Heart left ventricle (tissue), 16 donors: ENCODE data around the gene MID1. TPM values are rescaled to one million over a fixed set of nuclear protein-coding genes. Genes with fewer than 3 reads are reported as not detected.

Experiments used
- ATAC-seq, 4 donors: fragments of 200-7000 bp; cut with Tn5 transposase; one replicate each; pipeline ENCODE4 v1.9.1; 2020 to 2022; ENCODE audit warnings: moderate library complexity in 4 of 4, mild to moderate bottlenecking in 3 of 4, moderate number of reproducible peaks in 1 of 4
- DNase-seq, 5 donors: peaks; one replicate each; pipeline ENCODE4 v3.0.0-alpha.2; 2020
- H3K27ac ChIP-seq, 12 donors: fragments of 200-600 bp; sonication (generic) in 4 of 12; one replicate each; pipeline versions ENCODE4 v1.5.0 to v1.8.0; 2016 to 2022; ENCODE audit warnings: mild to moderate bottlenecking in 2 of 12
- H3K27me3 ChIP-seq, 9 donors: fragments of 200-600 bp; sonication (generic) in 2 of 9; one replicate each; pipeline versions ENCODE4 v1.5.1 to v1.8.0; 2016 to 2022; ENCODE audit warnings: mild to moderate bottlenecking in 3 of 9
- H3K36me3 ChIP-seq, 9 donors: fragments of 200-600 bp; sonication (generic) in 2 of 9; one replicate each; pipeline versions ENCODE4 v1.5.0 to v1.8.0; 2018 to 2022; ENCODE audit warnings: mild to moderate bottlenecking in 2 of 9
- H3K4me1 ChIP-seq, 12 donors: fragments of 200-600 bp; sonication (generic) in 4 of 12; one replicate each; pipeline versions ENCODE4 v1.5.0 to v1.8.0; 2016 to 2022; ENCODE audit warnings: mild to moderate bottlenecking in 3 of 12
- H3K4me3 ChIP-seq, 12 donors: fragments of 200-600 bp; sonication (generic) in 4 of 12; one replicate each; pipeline versions ENCODE4 v1.5.0 to v1.8.0; 2017 to 2022; ENCODE audit warnings: mild to moderate bottlenecking in 9 of 12, moderate library complexity in 4 of 12
- H3K9me3 ChIP-seq, 12 donors: fragments of 200-600 bp; sonication (generic) in 4 of 12; one replicate each; pipeline versions ENCODE4 v1.5.0 to v1.8.0; 2016 to 2022; ENCODE audit warnings: mild to moderate bottlenecking in 1 of 12
- POLR2A ChIP-seq, 2 donors: fragments of 450-650 bp; IDR thresholded peaks; one replicate each; pipeline ENCODE4 v1.6.1; 2017; ENCODE audit warnings: antibody characterized with exemption in 2 of 2, mild to moderate bottlenecking in 2 of 2, moderate library complexity in 2 of 2
- WGBS, 4 donors: extraction: QIAGEN DNeasy Blood & Tissue Kit in 2 of 4; methylation state at CpG; one replicate each; pipeline versions ENCODE4 v1.1.5 to v1.1.7; 2013 to 2018; 5-methylcytosine and 5-hydroxymethylcytosine counted together
- intact Hi-C, 10 donors: fragments of 100-400 bp; cut with DNase I; formaldehyde crosslinking; loops; one replicate each; pipeline versions ENCODE4 v1.11.1 to v1.14.2; 2022
- polyA plus RNA-seq, 2 donors: library from polyadenylated mRNA; stranded (reverse); fragments of 200-250 nt; gene quantifications; one replicate each; pipeline ENCODE4 v1.2.3, GENCODE V29; 2013
- total RNA-seq, 9 donors: library from RNA; depleted of rRNA in 2 of 9; stranded (reverse); fragments of >200 nt in 2 of 9; fragmentation: NEBNext Ultra II Directional in 3 of 9; extraction: Animal tissue kit (Norgen Biotek cat#: 25700) in 3 of 9; gene quantifications; one replicate each; pipeline versions ENCODE4 v1.1.0 to v1.2.4, GENCODE V29; 2016 to 2023
- TF ChIP-seq, protein P1 (sequence below), 12 donors: fragments of 200-600 bp; sonication (generic) in 4 of 12; IDR thresholded peaks; one replicate each; pipeline versions ENCODE4 v1.5.0 to v1.8.0; 2018 to 2022; ENCODE audit warnings: antibody characterized with exemption in 12 of 12, mild to moderate bottlenecking in 5 of 12
- donor health status: ischemic (EF 13 %, LVEDD 7.1; RV severe dilation, severe dysfunction).
- donor health status: healthy with polysubstance abuse.
- donor health status: DM: no; HTN: yes; CAD: no.
- donor health status: DM: no; HTN: no; CAD: no.
- donor health status: ischemic (EF 25% LVEDD 6.9; RV normal size, moderate dysfunction).
- donor health status: ischemic (EF 25% LVEDD 5.7; RV mildly dilated, moderate dysfunction).
- donor health status: healthy.
- donor health status: DM: yes; HTN: yes; CAD: no.
- donor health status: ischemic (EF 35%, LVEDD 5.7; RV mildly dilated, moderate dysfunction).
- donor health status: nonischemic (EF 11% LVEDD 7.7; RV severe dilation, severe dysfunction).
- donor health status: DM: yes; HTN: yes; CAD: no.
- donor health status: PGD.
- donor health status: ischemic (EF 29% LVEDD 5.4; RV normal size, mild dysfunction).
- donor health status: nonischemic (EF 23%, LVEDD 6.1; RV moderate dilation, normal function).

The MID1 gene
- total and polyA plus RNA-seq, 11 donors = 1.6 to 18.7 (median 4.8) TPM

DNA sequence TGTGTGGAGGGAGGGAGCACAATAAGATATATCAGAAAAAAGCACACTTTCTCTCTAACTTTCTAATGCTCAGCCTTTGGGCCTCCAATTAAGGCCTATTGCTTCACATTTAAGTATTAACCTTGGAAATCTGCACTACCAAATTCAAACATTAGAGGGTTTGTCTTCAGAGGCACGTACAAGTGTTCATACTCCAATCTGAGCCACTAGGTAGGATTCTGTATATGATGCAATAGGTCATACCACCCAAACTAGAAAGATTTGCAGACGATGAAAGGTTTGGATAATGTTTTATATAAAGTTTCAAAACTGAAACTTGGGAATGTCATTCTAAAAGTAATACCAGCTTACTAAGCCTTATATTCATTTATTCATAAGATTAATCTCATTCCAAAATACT lies 106.4 kb downstream of the MID1 start:
- intact Hi-C loops = no loop called here
- no peak overlapping the region for H3K4me3 ChIP-seq

DNA sequence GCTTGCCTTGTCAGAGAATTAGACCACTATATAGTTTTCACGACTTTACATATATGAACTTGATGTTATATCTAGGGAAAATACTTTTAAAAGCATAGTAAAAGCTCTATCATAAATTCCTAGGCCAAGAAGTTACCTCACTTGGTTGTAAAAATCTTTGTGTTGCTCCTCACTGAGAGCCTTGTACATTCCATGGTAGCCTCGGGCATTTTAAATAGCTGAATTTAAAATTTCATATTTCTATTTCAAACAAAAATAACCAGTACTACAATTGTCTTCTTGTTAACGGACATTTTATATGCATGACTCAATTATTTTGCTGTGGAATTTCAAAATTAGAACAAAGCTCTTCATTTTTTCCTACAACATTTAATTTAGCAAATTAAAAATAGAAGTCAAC lies 107.6 kb downstream of the MID1 start:
- TF ChIP-seq POLR2A (IDR thresholded peaks at IDR 0.05) = no peak
- TF ChIP-seq, protein P1, sequence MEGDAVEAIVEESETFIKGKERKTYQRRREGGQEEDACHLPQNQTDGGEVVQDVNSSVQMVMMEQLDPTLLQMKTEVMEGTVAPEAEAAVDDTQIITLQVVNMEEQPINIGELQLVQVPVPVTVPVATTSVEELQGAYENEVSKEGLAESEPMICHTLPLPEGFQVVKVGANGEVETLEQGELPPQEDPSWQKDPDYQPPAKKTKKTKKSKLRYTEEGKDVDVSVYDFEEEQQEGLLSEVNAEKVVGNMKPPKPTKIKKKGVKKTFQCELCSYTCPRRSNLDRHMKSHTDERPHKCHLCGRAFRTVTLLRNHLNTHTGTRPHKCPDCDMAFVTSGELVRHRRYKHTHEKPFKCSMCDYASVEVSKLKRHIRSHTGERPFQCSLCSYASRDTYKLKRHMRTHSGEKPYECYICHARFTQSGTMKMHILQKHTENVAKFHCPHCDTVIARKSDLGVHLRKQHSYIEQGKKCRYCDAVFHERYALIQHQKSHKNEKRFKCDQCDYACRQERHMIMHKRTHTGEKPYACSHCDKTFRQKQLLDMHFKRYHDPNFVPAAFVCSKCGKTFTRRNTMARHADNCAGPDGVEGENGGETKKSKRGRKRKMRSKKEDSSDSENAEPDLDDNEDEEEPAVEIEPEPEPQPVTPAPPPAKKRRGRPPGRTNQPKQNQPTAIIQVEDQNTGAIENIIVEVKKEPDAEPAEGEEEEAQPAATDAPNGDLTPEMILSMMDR (IDR thresholded peaks at IDR 0.05) = no peak
- 72 to 96% (median 86%) methylated on average over 3 of the region's 3 CpGs for WGBS, 4 donors
- ATAC-seq (no peak), DNase-seq (no peak)
- Histone ChIP-seq H3K27ac (no peak overlapping the region), H3K36me3 (no peaks in the 10 kb centered on the region), H3K4me1 (peaks cover 0 to 33% (median 2%) of the 10 kb centered on the region in 12 donors), H3K4me3 (no peak overlapping the region), H3K27me3 (no peaks in the 10 kb centered on the region), H3K9me3 (no peaks in the 10 kb centered on the region)
- intact Hi-C loops = no loop called here

More for the DNA sequence above, 106.4 kb downstream of the MID1 start:
- no peaks in the 10 kb centered on the region for H3K27me3 ChIP-seq
- DNase-seq (no peak), ATAC-seq (no peak)
- WGBS, 4 donors = 72 to 90% (median 83%) methylated on average over 2 of the region's 2 CpGs
- no peaks in the 10 kb centered on the region for H3K9me3 ChIP-seq
- TF ChIP-seq POLR2A (IDR thresholded peaks at IDR 0.05) = no peak
- TF ChIP-seq, protein P1 (IDR thresholded peaks at IDR 0.05) = peak in 1 of 12 donors; percentile 7
- H3K4me1 ChIP-seq = peaks cover 0 to 29% (median 0%) of the 10 kb centered on the region in 12 donors
- H3K36me3 ChIP-seq = no peaks in the 10 kb centered on the region
- H3K27ac ChIP-seq = peak overlapping the region in 1 of 12 donors; percentile 56

- no peak overlapping the region for H3K27ac ChIP-seq
- intact Hi-C loops = no loop called here
- peaks cover 0 to 33% (median 4%) of the 10 kb centered on the region in 12 donors for H3K4me1 ChIP-seq
- H3K4me3 ChIP-seq = no peak overlapping the region
- no peaks in the 10 kb centered on the region for H3K36me3 ChIP-seq
- 17 to 66% (median 48%) methylated on average over 1 of the region's 1 CpG for WGBS, 4 donors
- no peaks in the 10 kb centered on the region for H3K9me3 ChIP-seq
- H3K27me3 ChIP-seq = no peaks in the 10 kb centered on the region
- no peak for ATAC-seq
- TF ChIP-seq, protein P1 (IDR thresholded peaks at IDR 0.05) = no peak
- TF ChIP-seq POLR2A (IDR thresholded peaks at IDR 0.05) = no peak
- no peak for DNase-seq
These were observed 108.1 kb downstream of the MID1 start for GRCh38 chrX:10512258-10512657.

DNA sequence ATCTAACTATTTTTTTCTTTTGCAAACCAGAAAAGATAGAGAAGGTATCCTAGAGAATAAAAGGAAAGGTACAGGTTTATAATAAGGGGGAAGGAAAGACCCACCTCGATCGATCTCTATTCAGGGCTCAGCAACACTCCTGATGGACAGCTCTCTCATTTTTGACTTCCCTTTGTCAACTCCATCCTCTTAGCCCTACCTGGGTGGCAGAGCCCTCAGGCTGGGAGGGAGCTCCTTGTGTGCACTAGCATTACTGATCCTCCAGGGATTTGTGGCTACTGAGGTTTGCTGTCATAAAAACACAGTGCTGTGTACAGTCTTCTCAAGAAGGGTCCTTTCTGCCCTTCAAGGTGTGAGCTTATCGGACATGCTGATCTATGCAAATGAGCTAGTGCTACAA lies 111.0 kb downstream of the MID1 start:
- Histone ChIP-seq H3K9me3 (no peaks in the 10 kb centered on the region), H3K4me3 (no peak overlapping the region), H3K4me1 (peaks cover 0 to 18% (median 2%) of the 10 kb centered on the region in 12 donors), H3K36me3 (no peaks in the 10 kb centered on the region), H3K27me3 (no peaks in the 10 kb centered on the region), H3K27ac (no peak overlapping the region)
- ATAC-seq (no peak), DNase-seq (no peak)
- intact Hi-C loops = loop anchor here in 1 of 10 donors (10.0 kb wide), 1 partner anchor 95 kb away; no protein-coding TSS in a partner anchor
- 71 to 96% (median 86%) methylated on average over 3 of the region's 3 CpGs for WGBS, 4 donors
- TF ChIP-seq, protein P1 (IDR thresholded peaks at IDR 0.05) = no peak
- no peak for TF ChIP-seq POLR2A (IDR thresholded peaks at IDR 0.05)
